COR-L47 (cell line): ENCODE data around the gene TFEC.
"Not testable (repeated sequence)": the region's sequence is repeated elsewhere in the genome, so short reads cannot be mapped to it uniquely, and the experiment has no call there.

Experiments
- DNase-seq: peaks from one replicate; lab custom pipeline; 2025; lab: John Stamatoyannopoulos, UW

TFEC gene

DNA sequence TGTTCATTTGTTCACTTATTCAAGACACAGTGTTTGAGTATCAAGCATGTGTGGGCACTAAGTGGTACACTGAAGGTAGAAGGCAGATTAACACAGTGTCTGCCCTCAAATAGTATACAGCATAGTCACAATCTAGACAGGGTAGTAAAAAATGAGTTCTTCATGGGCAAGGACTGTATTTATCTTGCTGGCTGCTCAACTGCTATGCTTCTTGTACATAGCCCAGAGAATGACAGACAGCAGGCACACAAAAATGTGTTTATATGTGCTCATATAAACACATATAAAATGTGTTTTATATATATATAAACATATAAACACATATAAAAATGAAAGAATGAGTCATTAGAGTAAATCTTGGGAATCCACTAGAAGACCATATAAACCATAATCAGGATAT lies 43.1 kb downstream of the TFEC start:
- no peak for DNase-seq

DNA sequence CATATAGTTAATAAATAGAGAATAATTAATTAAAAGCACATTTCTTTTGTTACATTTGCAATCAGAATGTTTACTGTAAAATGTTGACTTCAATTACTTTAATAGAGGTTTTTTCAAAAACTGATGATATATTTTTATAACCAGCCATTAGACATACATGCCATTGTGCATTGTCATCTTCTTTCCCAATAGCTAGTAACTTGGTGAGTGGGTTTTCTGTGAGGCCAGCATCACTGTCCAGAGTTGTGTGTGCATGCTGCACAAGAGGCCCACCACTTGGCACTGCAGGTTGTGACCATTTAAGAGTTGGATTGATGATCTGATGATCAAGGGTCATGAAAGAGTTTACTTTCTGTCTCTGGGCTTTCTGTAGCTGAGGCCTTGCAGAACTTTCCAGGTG lies 46.5 kb downstream of the TFEC start:
- no peak for DNase-seq

DNA sequence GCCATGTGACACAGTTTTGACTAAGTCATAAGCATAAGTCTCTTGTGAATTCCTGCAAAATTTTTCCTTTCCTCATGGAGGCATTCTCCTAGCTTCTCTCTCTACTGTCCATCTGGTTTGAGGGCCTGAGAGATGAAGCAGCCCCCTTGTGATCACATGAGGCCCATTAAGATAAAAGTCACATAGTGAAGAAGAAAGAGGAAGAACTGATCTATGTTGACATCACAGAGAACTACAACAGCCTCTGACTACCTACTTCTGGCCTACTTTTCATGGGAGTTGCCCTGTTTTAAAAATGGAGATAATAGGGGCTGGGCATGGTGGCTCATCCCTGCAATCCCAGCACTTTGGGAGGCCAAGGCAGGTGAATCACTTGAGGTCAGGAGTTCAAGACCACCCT lies 50.4 kb downstream of the TFEC start:
- DNase-seq = no peak

DNA sequence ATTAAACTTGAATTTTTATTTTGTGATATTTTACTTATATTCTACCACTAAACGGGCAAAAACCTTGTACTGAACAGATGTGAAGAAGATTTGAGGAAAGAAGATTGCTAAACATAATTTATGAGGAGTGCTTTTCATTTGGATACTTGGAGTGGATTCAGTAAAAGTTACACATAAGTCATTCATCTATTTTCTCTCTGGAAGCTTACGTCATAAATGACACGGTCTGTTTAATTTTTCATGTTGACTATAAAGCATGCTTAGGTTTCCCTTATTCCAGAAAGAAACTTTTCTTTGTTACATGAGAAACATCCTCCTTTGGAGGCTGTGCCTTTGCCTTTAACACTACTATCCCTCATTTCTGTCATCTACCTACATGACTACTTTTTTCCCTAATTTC lies 53.9 kb downstream of the TFEC start:
- no peak for DNase-seq

DNA sequence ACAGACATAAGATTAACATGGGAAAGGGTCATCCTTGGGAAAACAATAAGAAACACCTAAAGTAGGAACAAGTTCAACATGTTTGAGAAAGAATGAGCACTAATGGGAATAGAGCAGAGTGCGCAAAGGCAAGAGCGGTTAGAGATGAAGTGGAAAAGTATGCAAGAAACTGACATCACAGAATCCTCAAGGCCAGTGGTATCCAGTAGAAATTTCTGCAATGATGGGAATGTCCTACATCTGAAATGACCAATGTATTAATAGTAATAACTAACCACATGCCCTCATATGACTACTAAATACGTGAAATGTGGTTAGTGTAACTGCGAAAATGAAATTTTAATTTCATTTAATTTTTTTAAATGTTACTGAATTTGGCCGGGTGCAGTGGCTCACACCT lies 54.8 kb downstream of the TFEC start:
- DNase-seq = no peak

DNA sequence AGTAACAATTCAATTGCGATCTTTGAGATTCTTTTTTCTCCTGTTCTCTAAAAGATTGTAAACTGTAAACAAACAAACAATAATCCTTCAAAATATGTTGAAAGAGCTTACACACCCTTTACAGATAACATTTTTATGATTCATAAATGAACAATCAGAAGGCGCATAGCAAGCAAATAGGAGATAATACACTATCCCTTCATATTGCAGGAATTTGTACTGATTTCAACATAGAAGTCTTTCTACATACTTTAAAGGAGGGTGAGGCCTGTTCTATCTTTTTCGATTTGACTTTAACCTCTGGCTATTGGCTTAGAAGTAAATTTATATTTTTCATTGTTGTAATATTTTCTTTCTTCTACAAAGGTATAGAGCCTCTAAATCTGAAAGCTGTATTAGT lies 57.2 kb downstream of the TFEC start:
- no peak for DNase-seq

DNA sequence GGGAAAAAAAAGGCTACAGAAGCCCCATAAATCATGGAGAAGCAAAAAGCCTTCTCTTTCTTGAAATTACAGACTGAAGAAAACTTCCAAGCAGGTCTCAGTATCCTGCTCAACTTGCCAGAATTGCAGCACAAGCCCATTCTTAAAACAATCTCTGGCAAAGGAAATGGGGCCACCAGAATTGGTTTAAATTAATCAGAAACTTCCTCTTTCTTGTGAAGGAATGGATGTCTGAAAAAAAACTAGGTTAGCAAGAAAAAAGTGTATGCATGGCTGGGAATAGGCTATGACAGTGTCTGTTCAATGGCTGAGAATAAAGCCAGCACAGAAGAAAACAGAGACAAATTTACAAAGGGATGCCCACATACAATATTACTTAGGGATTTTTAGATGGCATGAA lies 59.1 kb downstream of the TFEC start:
- DNase-seq = no peak

DNA sequence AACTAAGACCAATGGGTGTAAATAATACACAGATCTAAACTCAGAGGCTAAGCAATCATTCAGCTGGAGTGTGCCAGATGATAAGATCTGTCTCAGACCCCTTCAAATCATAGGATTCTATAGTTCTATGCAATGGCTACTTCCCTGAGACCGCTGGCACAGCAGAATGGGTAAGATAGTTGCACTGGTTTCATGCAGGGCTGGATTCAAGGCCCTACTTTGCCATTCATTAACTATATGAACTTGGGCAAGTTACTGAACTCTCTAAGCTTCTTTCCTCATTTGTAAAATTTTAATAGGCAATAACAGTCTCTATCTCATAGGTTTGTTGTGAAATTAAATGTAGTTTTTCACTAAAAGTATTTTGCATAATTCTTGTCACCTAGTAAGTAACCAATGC lies 62.0 kb downstream of the TFEC start:
- DNase-seq = no peak

DNA sequence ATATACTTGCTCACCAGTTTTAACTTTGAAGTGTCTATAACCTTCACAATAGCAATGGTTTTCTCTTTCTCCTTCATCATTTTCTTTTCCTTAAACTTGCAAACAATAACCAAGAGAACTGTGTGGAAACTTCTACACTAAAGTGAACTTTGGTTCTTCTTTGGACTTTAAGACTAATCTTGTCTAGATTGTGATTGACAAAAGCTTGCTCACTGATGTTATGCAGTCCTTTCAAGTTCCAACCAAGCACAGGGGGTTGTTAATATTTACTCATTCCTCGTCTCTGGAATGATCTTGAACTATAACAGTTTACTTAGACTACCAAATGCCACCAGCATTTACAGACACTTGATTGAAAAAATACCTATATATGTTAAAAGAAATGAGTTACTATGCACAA lies 62.4 kb downstream of the TFEC start:
- no peak for DNase-seq

DNA sequence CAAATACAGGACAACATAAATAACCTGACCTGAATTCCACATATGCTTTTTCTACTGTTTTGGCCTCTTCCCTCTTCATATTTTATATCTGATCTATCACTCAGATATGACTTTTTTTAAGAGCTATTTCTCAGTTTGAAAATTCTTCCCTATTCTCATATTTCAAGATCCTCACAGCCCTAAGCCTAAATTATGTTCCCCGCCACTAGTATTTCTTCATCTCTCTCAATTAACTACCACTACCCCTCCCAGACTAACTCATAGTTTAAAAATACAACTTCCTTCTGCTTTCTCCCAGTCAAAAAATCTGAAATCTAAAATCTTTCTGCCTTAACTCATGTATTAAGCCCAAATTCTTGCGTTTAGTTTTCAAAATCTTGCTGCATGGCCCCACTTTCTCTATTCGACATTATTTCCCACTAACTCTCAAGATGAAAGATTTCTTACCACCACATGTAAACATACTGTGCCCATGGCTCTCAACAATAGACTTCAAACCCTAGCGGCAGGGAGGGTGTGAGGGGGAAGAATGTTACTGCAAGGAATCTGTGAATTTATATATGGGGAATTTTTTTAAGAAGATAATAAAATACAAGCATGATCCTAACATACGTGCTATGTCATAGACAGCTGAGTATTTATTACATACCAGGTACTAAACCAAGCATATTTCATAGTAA lies 64.6 kb downstream of the TFEC start:
- DNase-seq = no peak

DNA sequence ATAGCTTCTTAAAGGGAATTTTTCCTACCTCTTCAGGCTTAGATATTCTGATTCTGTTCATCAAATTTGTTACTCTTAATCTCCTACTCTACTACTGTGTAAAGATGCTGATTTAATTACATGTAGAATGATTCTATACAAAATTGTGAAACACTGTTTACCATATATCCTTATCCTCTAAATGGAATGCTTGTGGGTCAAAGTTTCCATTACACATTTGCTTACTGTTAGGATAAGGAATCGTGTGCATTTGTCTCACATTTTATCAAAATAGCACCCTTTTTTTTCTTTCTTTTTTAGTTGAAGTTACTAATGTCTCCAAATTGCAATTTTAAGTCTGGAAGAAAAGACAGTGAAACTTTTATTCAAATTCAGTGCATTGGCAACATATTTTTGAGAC lies 65.3 kb downstream of the TFEC start:
- DNase-seq = no peak

DNA sequence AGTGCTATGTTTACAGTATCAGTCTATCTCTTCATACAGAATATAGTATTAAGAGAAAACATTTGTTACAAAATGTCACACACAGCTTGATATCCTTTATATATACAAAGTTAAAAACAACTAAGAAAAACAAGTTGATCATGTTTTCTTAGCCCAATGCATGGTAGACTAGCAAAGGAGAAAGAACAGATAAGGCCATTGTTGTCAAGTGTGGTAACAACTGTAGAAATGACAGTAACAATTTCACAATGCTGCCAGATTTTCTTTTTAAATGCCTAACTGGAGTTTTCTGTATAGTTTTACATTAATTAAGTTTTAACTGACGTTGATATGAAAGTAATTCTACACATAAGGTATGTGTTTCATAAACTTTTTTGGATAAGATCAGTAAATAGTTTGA lies 65.8 kb downstream of the TFEC start:
- no peak for DNase-seq

DNA sequence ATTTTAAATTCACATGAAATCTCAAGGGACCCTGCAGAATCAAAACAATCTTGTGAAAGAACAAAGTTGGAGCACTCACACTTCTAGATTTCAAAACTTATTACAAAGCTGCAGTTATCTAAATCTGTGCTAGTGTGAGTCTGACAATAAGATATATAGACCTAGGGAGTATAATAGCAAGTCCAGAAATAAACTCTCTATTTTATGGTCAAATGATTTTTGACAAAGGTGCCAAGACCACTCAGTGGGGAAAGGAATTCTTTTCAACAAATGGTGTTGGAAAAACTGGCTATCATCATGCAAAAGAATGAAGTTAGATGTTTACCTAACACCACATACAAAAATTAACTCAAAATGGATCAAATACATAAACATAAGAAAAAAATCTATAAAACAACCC lies 68.2 kb downstream of the TFEC start:
- DNase-seq = no peak

DNA sequence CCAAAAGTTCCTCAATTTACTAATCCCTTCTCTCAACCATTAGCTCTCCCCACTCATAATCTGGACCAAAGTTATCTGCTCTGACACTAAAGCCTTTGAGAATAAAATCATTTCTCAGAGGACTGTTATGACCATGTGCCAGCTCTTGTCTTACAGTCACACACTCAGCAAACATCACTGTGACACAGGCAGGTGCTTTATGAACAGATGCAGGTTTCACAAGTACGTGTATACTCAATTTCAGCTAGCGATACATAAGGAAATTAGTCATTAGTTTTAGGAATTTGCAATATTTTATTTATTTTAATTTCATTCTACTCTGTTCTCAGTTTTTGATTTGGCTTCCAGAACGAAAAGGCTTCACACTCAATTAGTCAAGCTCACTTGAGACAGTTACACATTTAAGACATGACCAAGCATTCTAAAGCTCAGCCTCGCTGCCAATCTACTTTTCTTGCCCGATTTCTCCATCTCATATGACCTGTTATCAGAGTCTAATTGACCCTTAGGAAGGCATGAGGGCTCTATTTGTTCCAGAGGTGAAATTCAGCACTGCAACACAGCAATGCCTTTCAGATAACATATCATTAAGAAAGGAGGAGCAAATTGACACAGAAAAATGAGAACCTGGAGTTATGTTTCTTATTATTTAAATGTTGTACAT lies 76.8 kb downstream of the TFEC start:
- no peak for DNase-seq

DNA sequence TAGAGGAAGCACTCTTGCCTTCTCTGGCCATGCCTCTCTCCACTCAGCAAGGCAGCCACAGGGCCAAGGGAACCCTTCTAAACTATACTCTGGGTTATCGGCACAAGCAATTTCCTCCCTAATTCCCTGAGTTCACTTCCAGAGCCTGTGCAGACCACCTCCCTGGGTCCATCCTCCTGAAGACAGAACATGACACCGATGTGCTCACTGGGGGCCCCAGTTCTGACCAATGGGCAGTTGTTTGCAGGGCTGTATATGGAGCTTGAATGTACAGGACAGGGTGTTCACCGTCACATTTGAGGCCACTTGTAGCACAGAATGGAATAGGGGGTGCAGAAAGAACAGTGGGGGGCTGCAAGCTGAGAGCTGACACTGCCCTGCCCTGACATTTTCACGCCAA lies 77.7 kb downstream of the TFEC start:
- no peak for DNase-seq

DNA sequence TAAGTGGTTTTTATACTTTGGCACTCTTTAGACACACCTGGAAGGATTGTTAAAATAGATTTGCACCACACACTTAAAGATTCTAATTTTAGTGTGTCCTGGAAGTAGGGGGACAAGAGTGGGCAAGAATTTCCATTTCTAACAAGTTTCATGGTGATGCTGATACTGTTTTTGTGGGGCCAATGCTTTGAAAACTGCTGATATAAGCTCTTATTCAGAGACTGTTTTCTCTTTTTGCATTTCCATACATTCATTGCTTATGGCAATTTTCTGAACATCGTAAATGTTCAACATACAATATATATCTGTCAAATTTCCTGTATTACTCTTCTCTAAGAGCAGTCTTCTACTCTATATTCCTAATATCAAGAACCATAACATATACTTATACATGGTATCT lies 79.0 kb downstream of the TFEC start:
- DNase-seq = no peak

DNA sequence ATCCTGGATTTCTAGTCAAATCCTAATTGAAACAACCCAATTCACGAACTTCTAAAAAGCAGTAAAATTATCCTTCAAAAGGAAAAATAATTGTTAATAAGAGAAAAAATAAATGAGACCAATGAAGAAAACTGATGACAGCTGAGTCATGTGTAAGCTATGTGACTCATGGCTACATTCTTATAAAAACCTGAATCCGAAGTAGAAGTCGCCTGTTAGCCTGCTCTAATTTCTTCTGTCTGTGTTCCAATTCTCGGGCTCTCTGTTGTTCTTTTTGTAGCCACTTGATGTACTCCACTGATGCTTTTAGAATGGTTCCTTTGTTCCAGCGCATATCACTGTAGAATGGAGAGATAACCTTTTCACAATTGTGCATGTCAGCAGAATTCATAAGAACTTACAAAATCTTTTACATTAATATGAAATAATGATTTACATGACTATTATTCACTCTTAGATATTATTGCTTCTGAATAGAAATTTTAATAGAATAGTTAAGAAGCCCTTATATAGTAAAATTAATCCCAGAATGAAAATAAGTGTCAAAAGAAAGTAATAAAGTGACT lies 88.8 kb downstream of the TFEC start:
- no peak for DNase-seq

DNA sequence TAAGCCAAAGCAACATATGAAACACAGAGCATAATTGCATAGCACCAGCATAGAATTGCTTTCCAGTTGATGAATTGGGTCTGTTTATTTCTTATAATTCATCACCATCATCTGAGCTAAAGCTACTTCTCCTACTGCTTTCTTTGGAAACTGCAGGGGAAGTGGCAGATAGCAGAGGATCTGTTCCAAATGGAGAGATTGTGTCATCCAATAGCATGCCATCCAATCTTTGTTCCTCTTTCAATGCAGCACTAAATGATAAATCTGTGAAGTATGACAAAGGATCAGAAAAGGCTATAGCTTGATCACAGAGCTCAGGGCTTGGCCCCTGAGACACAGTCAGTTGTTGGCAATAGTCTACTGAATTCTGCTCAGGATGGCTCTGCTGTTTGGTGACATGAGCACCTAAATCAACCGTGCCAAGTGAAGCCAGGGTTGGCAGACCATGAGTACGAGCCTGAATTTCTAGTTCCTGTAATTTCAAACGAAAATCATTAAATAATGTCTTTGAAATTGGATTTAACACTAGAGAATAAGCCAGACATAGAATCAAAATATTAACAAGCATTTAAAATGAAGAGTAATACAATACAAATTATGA lies 90.0 kb downstream of the TFEC start:
- DNase-seq = no peak

DNA sequence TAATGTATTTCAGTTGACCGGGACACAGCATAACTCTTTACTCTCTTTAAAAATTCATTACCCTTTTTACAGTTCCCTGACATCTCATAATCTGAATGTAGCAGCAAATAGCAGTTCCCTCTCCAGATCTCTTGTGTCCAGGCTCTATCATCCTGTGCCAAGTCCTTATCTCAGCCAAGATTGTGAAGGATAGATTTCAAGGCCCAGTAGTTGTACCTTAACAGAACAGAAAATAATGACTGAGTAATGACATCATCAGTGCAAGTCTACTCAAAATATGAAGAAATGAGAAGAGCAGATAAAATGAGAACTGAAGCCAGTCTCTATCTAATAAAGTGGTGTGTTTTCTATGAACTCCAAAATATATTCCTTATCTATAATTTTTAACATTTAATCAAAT lies 92.6 kb downstream of the TFEC start:
- DNase-seq = no peak

DNA sequence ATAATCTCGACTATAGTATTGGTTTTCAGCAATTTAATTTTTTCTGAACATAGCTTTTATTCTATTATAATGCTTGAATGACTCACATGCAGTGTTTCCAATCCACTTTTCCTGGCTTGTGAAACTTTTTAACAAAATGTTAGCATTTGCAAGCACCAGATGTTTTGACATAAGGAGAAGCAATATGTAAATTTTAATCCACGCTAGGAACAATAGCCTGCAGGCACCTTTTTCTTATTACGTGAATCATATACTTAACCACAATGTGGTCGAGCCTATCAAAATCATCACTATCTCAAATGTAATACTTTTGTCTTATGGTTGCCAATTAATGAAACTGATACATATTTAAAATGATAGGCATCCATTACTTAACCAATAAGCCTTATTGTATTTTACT lies 97.1 kb downstream of the TFEC start:
- no peak for DNase-seq

DNA sequence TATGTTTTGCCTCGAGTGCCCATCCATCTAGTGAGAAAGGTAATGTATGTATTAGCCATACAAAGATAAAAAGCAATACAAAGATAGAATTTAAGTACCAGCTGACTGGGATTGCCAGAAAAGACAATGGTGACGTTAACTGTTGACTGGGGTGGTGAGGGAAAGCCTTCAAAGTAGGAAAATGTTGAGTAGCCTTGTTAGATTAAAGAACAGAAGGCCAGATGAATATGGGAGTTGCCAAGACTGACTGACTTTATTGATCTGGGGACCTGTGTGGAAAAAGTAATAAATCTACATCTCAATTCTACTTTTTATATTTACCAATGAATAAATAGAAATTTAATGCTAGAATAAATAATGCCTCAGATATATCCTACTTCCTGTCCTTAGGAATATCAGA lies 97.7 kb downstream of the TFEC start:
- no peak for DNase-seq

DNA sequence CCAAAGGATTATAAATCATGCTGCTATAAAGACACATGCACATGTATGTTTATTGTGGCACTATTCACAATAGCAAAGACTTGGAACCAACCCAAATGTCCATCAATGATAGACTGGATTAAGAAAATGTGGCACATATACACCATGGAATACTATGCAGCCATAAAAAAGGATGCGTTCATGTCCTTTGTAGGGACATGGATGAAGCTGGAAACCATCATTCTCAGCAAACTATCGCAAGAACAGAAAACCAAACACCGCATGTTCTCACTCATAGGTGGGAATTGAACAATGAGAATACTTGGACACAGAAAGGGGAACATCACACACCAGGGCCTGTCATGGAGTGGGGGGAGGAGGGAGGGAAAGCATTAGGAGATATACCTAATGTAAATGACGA lies 100.4 kb downstream of the TFEC start:
- not testable (repeated sequence) for DNase-seq

DNA sequence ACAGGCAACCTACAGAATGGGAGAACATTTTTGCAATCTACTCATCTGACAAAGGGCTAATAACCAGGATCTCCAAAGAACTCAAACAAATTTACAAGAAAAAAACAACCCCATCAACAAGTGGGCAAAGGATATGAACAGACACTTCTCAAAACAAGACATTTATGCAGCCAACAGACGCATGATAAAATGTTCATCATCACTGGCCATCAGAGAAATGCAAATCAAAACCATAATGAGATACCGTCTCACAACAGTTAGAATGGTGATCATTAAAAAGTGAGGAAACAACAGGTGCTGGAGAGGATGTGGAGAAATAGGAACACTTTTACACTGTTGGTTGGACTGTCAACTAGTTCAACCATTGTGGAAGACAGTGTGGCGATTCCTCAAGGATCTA lies 100.8 kb downstream of the TFEC start:
- not testable (repeated sequence) for DNase-seq

DNA sequence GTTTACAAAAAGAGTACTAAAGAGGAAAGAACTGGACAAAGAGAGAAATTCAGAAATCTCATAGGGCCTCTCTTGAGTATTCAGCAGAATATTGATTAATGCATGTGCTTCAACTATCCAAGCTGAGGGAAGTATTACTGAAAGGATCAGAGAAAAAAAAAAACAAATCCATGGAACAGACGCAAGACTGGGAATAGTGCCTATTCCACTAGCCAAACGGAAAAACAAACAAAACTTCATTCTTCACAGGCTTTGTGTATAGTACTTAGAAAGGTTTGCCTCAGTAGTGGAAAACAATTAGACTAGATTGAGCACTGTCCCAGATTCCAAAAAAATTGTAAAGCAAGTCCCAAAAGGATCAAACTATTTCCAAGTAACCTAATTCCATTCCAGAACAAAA lies 106.2 kb downstream of the TFEC start:
- DNase-seq = no peak
